Measurements from ENCODE around the gene KLRF1. TPM values are rescaled to one million over a fixed set of nuclear protein-coding genes. Genes with fewer than 3 reads are reported as not detected.
"Not testable (repeated sequence)": the region's sequence is repeated elsewhere in the genome, so short reads cannot be mapped to it uniquely, and the experiment has no call there.

Gene KLRF1
- total RNA-seq, 2 experiments from 2014 or later: not detected

GRCh38 chr12:9869307-9870161, 42.3 kb downstream of the KLRF1 start, which contains the start of gene CLEC2B:
TSS of gene CLEC2B (minus strand) at chr12:9869354.
- no peaks in the 10 kb centered on the region for H3K9me3 Mint-ChIP-seq (ENCODE audit: low read depth)
- ATAC-seq: peak; percentile 69
- H3K4me3 Mint-ChIP-seq: peak within 1 kb of the TSS; percentile 77
- no peaks in the 10 kb centered on the region for H3K27me3 Mint-ChIP-seq
- peak; percentile 59 for DNase-seq
- ChIA-PET POLR2A (interaction anchor here (0.6 to 3.6 kb wide), 2 partner anchors 111 to 200 kb away, joined by 7 to 12 read pairs; partner anchors contain the start of gene CLEC2D), CTCF (interaction anchor here (0.6 to 4.7 kb wide), 11 partner anchors 12 to 252 kb away, joined by 3 to 30 read pairs (median 5); no protein-coding TSS in a partner anchor)
- peak within 1 kb of the TSS; percentile 95 for H3K27ac Mint-ChIP-seq
- peaks cover 7% of the 10 kb centered on the region for H3K36me3 Mint-ChIP-seq (ENCODE audit: low read depth)
- intact Hi-C loops (cut with DNase I, micrococcal nuclease): loop anchor here (1.0 to 10.0 kb wide), 19 partner anchors 55 to 853 kb away; partner anchors contain the start of genes GABARAPL1 (in 2 of the 2), CLEC2D (in 1 of the 2), MAGOHB (in 1 of the 2) and YBX3 (in 1 of the 2)
- peaks cover 23% of the 10 kb centered on the region for H3K4me1 Mint-ChIP-seq

GRCh38 chr12:9870286-9870866, 43.1 kb downstream of the KLRF1 start:
- ATAC-seq (no peak), DNase-seq (peak; percentile 16)
- peak overlapping the region; percentile 77 for H3K4me3 Mint-ChIP-seq
- H3K27ac Mint-ChIP-seq: peak overlapping the region; percentile 95
- ChIA-PET POLR2A (no interaction called here), CTCF (interaction anchor here (1.1 to 4.7 kb wide), 4 partner anchors 56 to 127 kb away, joined by 3 to 30 read pairs (median 6); no protein-coding TSS in a partner anchor)
- no peaks in the 10 kb centered on the region for H3K27me3 Mint-ChIP-seq
- peaks cover 4% of the 10 kb centered on the region for H3K36me3 Mint-ChIP-seq (ENCODE audit: low read depth)
- intact Hi-C loops (cut with DNase I, micrococcal nuclease): loop anchor here in 1 of 2 experiments (5.0 kb wide), 1 partner anchor 57 kb away; no protein-coding TSS in a partner anchor
- peaks cover 20% of the 10 kb centered on the region for H3K4me1 Mint-ChIP-seq
- no peaks in the 10 kb centered on the region for H3K9me3 Mint-ChIP-seq (ENCODE audit: low read depth)

GRCh38 chr12:9872162-9872561, 44.9 kb downstream of the KLRF1 start:
- ATAC-seq (peak; percentile 20), DNase-seq (no peak)
- Mint-ChIP-seq H3K36me3 (ENCODE audit: low read depth) (no peaks in the 10 kb centered on the region), H3K4me1 (peaks cover 18% of the 10 kb centered on the region), H3K27me3 (no peaks in the 10 kb centered on the region), H3K9me3 (ENCODE audit: low read depth) (no peaks in the 10 kb centered on the region), H3K4me3 (no peak overlapping the region), H3K27ac (no peak overlapping the region)
- intact Hi-C loops (cut with DNase I, micrococcal nuclease): loop anchor here in 1 of 2 experiments (5.0 kb wide), 1 partner anchor 55 kb away; no protein-coding TSS in a partner anchor
- POLR2A ChIA-PET: no interaction called here
- CTCF ChIA-PET: interaction anchor here (0.7 to 4.7 kb wide), 4 partner anchors 14 to 122 kb away, joined by 3 to 30 read pairs (median 4); no protein-coding TSS in a partner anchor

DNA sequence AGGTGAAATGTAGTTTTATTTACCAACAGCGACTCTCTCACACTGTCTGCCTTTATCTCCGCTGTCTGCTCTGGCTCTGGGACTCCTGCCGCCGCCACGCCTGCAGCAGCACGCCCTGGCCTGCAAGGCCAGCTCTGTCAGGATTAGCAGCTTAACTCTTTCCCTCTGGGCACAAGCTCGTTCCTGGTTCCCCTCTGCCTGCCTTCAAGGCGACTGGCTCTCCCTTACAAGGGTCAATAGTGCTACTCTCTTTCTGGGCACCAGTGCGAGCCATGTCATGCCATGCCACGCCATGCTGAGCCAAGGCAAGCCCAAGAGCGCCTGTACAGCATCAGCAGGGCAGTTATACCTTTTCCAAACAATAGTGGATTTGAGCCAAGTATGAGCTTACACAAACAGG, 45.5 kb downstream of the KLRF1 start:
- Mint-ChIP-seq H3K27me3 (no peaks in the 10 kb centered on the region), H3K9me3 (ENCODE audit: low read depth) (no peaks in the 10 kb centered on the region), H3K4me3 (no peak overlapping the region), H3K36me3 (ENCODE audit: low read depth) (no peaks in the 10 kb centered on the region), H3K4me1 (peaks cover 18% of the 10 kb centered on the region), H3K27ac (no peak overlapping the region)
- ATAC-seq (no peak), DNase-seq (no peak)
- intact Hi-C loops (cut with DNase I, micrococcal nuclease): loop anchor here in 1 of 2 experiments (5.0 kb wide), 1 partner anchor 55 kb away; no protein-coding TSS in a partner anchor
- ChIA-PET CTCF (interaction anchor here (1.0 to 4.7 kb wide), 4 partner anchors 51 to 124 kb away, joined by 3 to 30 read pairs (median 3); no protein-coding TSS in a partner anchor), POLR2A (no interaction called here)

DNA sequence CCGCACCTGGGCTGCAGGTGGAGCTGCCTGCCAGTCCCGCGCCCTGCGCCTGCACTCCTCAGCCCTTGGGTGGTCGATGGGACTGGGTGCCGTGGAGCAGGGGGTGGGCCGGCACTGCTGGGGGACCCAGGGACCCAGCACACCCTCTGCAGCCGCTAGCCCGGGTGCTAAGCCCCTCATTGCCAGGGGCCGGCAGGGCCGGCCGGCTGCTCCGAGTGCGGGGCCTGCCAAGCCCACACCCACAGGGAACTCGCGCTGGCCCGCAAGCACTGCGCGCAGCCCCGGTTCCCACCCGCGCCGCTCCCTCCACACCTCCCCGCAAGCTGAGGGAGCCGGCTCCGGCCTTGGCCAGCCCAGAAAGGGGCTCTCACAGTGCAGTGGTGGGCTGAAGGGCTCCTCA, 48.8 kb downstream of the KLRF1 start:
- H3K27me3 Mint-ChIP-seq; H3K27ac Mint-ChIP-seq; H3K4me3 Mint-ChIP-seq; DNase-seq; ATAC-seq; intact Hi-C loops (cut with DNase I, micrococcal nuclease); H3K36me3 Mint-ChIP-seq (ENCODE audit: low read depth); H3K9me3 Mint-ChIP-seq (ENCODE audit: low read depth); POLR2A ChIA-PET: not testable (repeated sequence)
- CTCF ChIA-PET: interaction anchor here (1.0 kb wide), 1 partner anchor 51 kb away, joined by 3 read pairs; no protein-coding TSS in a partner anchor
- peaks cover 11% of the 10 kb centered on the region for H3K4me1 Mint-ChIP-seq

DNA sequence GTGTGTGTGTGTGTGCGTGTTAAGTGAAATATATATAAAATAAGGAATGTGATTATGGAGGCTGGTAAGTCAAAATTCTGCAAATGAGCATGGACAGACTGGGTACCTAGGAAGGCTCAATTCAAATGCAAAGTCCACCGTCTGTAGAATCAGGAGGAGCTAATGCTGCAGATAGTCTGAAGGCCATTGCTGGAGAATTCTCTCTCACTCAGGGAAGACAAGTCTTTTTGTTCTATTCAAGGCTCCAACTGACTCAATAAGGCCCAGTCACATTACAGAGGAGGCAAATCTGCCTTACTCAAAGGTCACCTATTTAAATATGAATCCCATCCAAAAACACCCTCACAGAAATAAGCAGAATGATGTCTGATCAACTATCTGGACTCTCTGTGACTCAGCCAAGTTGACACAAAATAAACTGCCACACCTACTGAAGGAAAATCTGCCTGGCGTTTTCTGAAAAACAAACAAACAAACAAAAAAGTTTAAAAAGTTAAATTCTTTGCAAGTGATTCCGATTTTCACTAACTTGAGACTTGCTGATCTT, 53.3 kb downstream of the KLRF1 start:
- Mint-ChIP-seq H3K27me3 (no peaks in the 10 kb centered on the region), H3K36me3 (ENCODE audit: low read depth) (no peaks in the 10 kb centered on the region), H3K9me3 (ENCODE audit: low read depth) (no peaks in the 10 kb centered on the region), H3K27ac (no peak overlapping the region), H3K4me1 (peaks cover 5% of the 10 kb centered on the region), H3K4me3 (no peak overlapping the region)
- DNase-seq (no peak), ATAC-seq (no peak)
- CTCF ChIA-PET: interaction anchor here (1.0 kb wide), 1 partner anchor 41 kb away, joined by 4 read pairs; no protein-coding TSS in a partner anchor
- intact Hi-C loops (cut with DNase I, micrococcal nuclease): loop anchor here in 1 of 2 experiments (1.0 kb wide), 1 partner anchor 14 kb away; no protein-coding TSS in a partner anchor
- POLR2A ChIA-PET: no interaction called here

DNA sequence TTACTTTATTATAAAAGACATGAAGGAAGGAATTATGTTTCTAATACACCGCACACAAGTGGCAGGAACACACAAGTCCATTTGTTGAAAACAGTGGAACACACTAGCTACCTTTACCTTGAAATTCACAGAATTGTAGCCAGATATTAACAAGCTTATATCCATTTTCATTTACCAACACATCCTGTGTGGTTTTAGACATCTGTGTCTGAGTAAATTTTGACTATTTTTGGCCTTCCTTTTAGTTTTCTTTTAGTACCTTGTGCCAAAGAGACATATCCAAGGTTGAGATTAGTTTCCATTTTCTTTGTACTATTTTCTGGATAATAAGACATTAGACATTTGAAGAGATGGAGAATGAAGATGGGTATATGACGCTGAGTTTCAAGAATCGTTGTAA, 54.0 kb downstream of the KLRF1 start, which contains the start of gene KLRF2:
TSS of gene KLRF2 (plus strand) at position 244 of the 400 bp plus-strand sequence. CDS start at position 351, 107 bp downstream.
- intact Hi-C loops (cut with DNase I, micrococcal nuclease): no loop called here
- Mint-ChIP-seq H3K27me3 (no peaks in the 10 kb centered on the region), H3K27ac (no peak within 1 kb of the TSS), H3K4me3 (no peak within 1 kb of the TSS), H3K9me3 (ENCODE audit: low read depth) (no peaks in the 10 kb centered on the region), H3K4me1 (peaks cover 5% of the 10 kb centered on the region), H3K36me3 (ENCODE audit: low read depth) (no peaks in the 10 kb centered on the region)
- DNase-seq (no peak), ATAC-seq (no peak)
- ChIA-PET CTCF (interaction anchor here (1.0 kb wide), 1 partner anchor 41 kb away, joined by 4 read pairs; no protein-coding TSS in a partner anchor), POLR2A (no interaction called here)

DNA sequence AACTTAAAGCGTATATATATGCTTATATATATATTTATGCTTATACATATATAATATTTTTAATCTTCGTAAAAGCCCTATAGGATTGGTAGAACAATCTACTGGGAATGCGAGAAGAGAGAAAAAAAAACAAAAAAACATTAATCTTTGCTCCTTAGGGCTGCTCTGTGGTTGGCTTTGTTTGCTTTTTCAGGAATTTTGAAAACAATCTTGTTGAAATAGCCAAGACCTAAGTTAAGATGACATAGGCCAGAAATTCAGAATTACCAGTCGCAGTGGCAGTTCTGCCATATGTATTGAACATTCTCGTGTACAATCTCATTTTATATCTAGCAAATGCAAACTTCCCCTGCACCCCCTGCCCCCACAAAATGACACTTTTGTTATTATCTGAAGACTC, 54.7 kb downstream of the KLRF1 start:
- no peaks in the 10 kb centered on the region for H3K27me3 Mint-ChIP-seq
- CTCF ChIA-PET: no interaction called here
- peaks cover 5% of the 10 kb centered on the region for H3K4me1 Mint-ChIP-seq
- POLR2A ChIA-PET: no interaction called here
- no peak overlapping the region for H3K27ac Mint-ChIP-seq
- no peaks in the 10 kb centered on the region for H3K36me3 Mint-ChIP-seq (ENCODE audit: low read depth)
- DNase-seq (no peak), ATAC-seq (no peak)
- intact Hi-C loops (cut with DNase I, micrococcal nuclease): no loop called here
- H3K9me3 Mint-ChIP-seq (ENCODE audit: low read depth): no peaks in the 10 kb centered on the region
- H3K4me3 Mint-ChIP-seq: no peak overlapping the region

GRCh38 chr12:9883175-9883574, 55.9 kb downstream of the KLRF1 start:
- H3K27ac Mint-ChIP-seq: no peak overlapping the region
- POLR2A ChIA-PET: no interaction called here
- peaks cover 5% of the 10 kb centered on the region for H3K4me1 Mint-ChIP-seq

DNA sequence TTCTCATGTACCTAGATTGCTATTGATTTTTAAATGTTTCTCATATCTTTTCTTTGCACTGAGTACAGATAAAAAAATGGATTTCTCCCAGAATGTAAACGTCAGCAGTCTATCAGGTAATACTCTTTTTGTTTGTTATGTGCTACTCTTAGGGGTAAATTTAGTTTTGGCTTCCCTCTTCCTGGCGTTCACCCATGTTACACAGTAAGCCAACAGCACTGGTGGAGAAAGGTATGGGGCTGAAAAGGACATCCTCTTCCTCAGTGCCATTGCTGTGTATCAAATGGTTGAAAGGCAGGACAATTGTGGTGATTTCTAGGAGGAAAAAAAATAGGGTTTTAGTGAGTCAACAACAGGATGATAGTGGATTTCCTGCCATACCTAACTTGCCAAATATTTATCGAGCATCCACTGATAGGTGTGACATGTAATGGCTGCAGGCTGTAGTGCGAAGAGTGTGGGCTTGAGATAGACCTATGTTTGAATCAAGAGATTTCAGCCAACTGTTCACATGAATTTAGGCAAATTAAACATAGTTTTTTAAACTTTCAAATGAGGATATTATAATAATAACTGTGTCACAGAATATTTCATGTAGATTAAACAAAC, 61.5 kb downstream of the KLRF1 start:
- no peaks in the 10 kb centered on the region for H3K36me3 Mint-ChIP-seq (ENCODE audit: low read depth)
- intact Hi-C loops (cut with DNase I, micrococcal nuclease): no loop called here
- POLR2A ChIA-PET: no interaction called here
- no peaks in the 10 kb centered on the region for H3K9me3 Mint-ChIP-seq (ENCODE audit: low read depth)
- ATAC-seq (no peak), DNase-seq (no peak)
- no peak overlapping the region for H3K4me3 Mint-ChIP-seq
- H3K27me3 Mint-ChIP-seq: no peaks in the 10 kb centered on the region
- no peak overlapping the region for H3K27ac Mint-ChIP-seq
- CTCF ChIA-PET: no interaction called here
- H3K4me1 Mint-ChIP-seq: peaks cover 4% of the 10 kb centered on the region

More at GRCh38 chr12:9883175-9883574, 55.9 kb downstream of the KLRF1 start:
- H3K9me3 Mint-ChIP-seq (ENCODE audit: low read depth): no peaks in the 10 kb centered on the region
- ATAC-seq: no peak
- no peak overlapping the region for H3K4me3 Mint-ChIP-seq
- no peak for DNase-seq
- no peaks in the 10 kb centered on the region for H3K27me3 Mint-ChIP-seq
- CTCF ChIA-PET: no interaction called here
- no peaks in the 10 kb centered on the region for H3K36me3 Mint-ChIP-seq (ENCODE audit: low read depth)
- intact Hi-C loops (cut with DNase I, micrococcal nuclease): no loop called here

Data from activated CD4-positive, alpha-beta T cell treated with anti-CD3 and anti-CD28 coated beads for 36 hours (primary cell).